Suprapubic skin (tissue), 4 donors: ENCODE measurements around the gene TXLNG. TPM values are rescaled to one million over a fixed set of nuclear protein-coding genes. Genes with fewer than 3 reads are reported as not detected.

Source experiments
- total RNA-seq, 4 donors: library from RNA; depleted of rRNA; stranded (reverse); fragments of >200 nt; gene quantifications; one replicate each; pipeline ENCODE4 v1.1.0, GENCODE V29; 2016

TXLNG gene
- total RNA-seq, 4 donors from 2014 or later = 8.6 to 15.5 (median 14.5) TPM

Other genes starting within 250 kb of the TXLNG start
- not detected for gene S100G, start 136.3 kb upstream of the TXLNG start, total RNA-seq
- gene CTPS2, start 73.8 kb upstream of the TXLNG start, total RNA-seq = 10 to 100 TPM in 3 of 4 donors, 1 to 10 TPM in 1; 8.7 to 24.9 (median 12.0) TPM
- 10 to 100 TPM; 16.7 to 20.9 (median 18.9) TPM for gene SYAP1, start 66.9 kb upstream of the TXLNG start, total RNA-seq
- gene RBBP7, start 83.9 kb downstream of the TXLNG start, total RNA-seq = 10 to 100 TPM; 62.9 to 88.8 (median 66.0) TPM
- 10 to 100 TPM in 1 of 4 donors, 1 to 10 TPM in 3; 6.2 to 10.9 (median 8.6) TPM for gene REPS2, start 160.2 kb downstream of the TXLNG start, total RNA-seq